ENCODE results near the gene ASB6. TPM values are rescaled to one million over a fixed set of nuclear protein-coding genes. Genes with fewer than 3 reads are reported as not detected.
"Not testable (repeated sequence)": the region's sequence is repeated elsewhere in the genome, so short reads cannot be mapped to it uniquely, and the experiment has no call there.

ASB6 gene
- total RNA-seq, 4 donors from 2014 or later, result 14.9 to 25.5 (median 22.4) TPM

- 13 to 14% methylated on average over 29 of the region's 36 CpGs for WGBS, 2 donors
- H3K9me3 ChIP-seq, result no peaks in the 10 kb centered on the region
- no peak for DNase-seq (ENCODE audit: low spot score in 2 of 2)
- TF ChIP-seq POLR2A (IDR thresholded peaks at IDR 0.05) (no peak), EP300 (IDR thresholded peaks at IDR 0.05) (no peak), CTCF (IDR thresholded peaks at IDR 0.05) (no peak)
- peak overlapping the region in 1 of 4 donors; percentile 66 for H3K27ac ChIP-seq
- H3K36me3 ChIP-seq, result no peaks in the 10 kb centered on the region
- peaks cover 0 to 48% of the 10 kb centered on the region in 2 donors for H3K27me3 ChIP-seq
- peak overlapping the region; percentile 27 to 59 (median 38) for H3K4me3 ChIP-seq
- H3K4me1 ChIP-seq, result peaks cover 0 to 31% (median 4%) of the 10 kb centered on the region in 4 donors
Measured at GRCh38 chr9:129664746-129665388, 22.9 kb upstream of the ASB6 start.

GRCh38 chr9:129662239-129662638 lies 20.3 kb upstream of the ASB6 start:
- Histone ChIP-seq H3K27me3 (peaks cover 0 to 36% of the 10 kb centered on the region in 2 donors), H3K4me1 (peaks cover 0 to 23% (median 4%) of the 10 kb centered on the region in 4 donors)
- not testable (repeated sequence) for DNase-seq (ENCODE audit: low spot score in 2 of 2); H3K4me3 ChIP-seq; H3K27ac ChIP-seq; H3K9me3 ChIP-seq; H3K36me3 ChIP-seq
- WGBS, 2 donors, result 60 to 78% methylated on average over 3 of the region's 3 CpGs

- H3K9me3 ChIP-seq, result no peaks in the 10 kb centered on the region
- DNase-seq (ENCODE audit: low spot score in 2 of 2), result no peak
- WGBS, 2 donors, result 83 to 92% methylated on average over 2 of the region's 2 CpGs
- H3K27me3 ChIP-seq, result peaks cover 0 to 24% of the 10 kb centered on the region in 2 donors
- no peak overlapping the region for H3K27ac ChIP-seq
- no peaks in the 10 kb centered on the region for H3K36me3 ChIP-seq
- H3K4me1 ChIP-seq, result peaks cover 0 to 11% (median 4%) of the 10 kb centered on the region in 4 donors
- no peak overlapping the region for H3K4me3 ChIP-seq
- TF ChIP-seq EP300 (IDR thresholded peaks at IDR 0.05) (no peak), POLR2A (IDR thresholded peaks at IDR 0.05) (no peak), CTCF (IDR thresholded peaks at IDR 0.05) (no peak)
Measured at GRCh38 chr9:129661029-129661428, 19.1 kb upstream of the ASB6 start.

- no peak overlapping the region for H3K27ac ChIP-seq
- peaks cover 0 to 15% (median 0%) of the 10 kb centered on the region in 4 donors for H3K4me1 ChIP-seq
- no peak for TF ChIP-seq POLR2A (IDR thresholded peaks at IDR 0.05)
- no peak for TF ChIP-seq CTCF (IDR thresholded peaks at IDR 0.05)
- TF ChIP-seq EP300 (IDR thresholded peaks at IDR 0.05), result no peak
- H3K9me3 ChIP-seq, result no peaks in the 10 kb centered on the region
- no peak for DNase-seq (ENCODE audit: low spot score in 2 of 2)
- 75 to 80% methylated on average over 12 of the region's 12 CpGs for WGBS, 2 donors
- no peaks in the 10 kb centered on the region for H3K36me3 ChIP-seq
- no peak overlapping the region for H3K4me3 ChIP-seq
- H3K27me3 ChIP-seq, result no peaks in the 10 kb centered on the region
Measured at GRCh38 chr9:129656795-129657390, 14.9 kb upstream of the ASB6 start.

GRCh38 chr9:129655696-129656095 lies 13.7 kb upstream of the ASB6 start:
- no peak for TF ChIP-seq EP300 (IDR thresholded peaks at IDR 0.05)
- TF ChIP-seq POLR2A (IDR thresholded peaks at IDR 0.05), result no peak
- no peak for TF ChIP-seq CTCF (IDR thresholded peaks at IDR 0.05)
- Histone ChIP-seq H3K27ac (no peak overlapping the region), H3K27me3 (no peaks in the 10 kb centered on the region), H3K36me3 (no peaks in the 10 kb centered on the region), H3K4me3 (no peak overlapping the region), H3K9me3 (no peaks in the 10 kb centered on the region), H3K4me1 (peaks cover 0 to 15% (median 0%) of the 10 kb centered on the region in 4 donors)
- no peak for DNase-seq (ENCODE audit: low spot score in 2 of 2)
- 68 to 85% methylated on average over 6 to 7 of the region's 7 CpGs for WGBS, 2 donors
